HepG2 (cell line): Measurements from ENCODE around the gene ATG16L2. TPM values are rescaled to one million over a fixed set of nuclear protein-coding genes. Genes with fewer than 3 reads are reported as not detected.

Experiments
- BRCA1 ChIP-seq: sonication (generic); formaldehyde crosslinking; IDR thresholded peaks from 2 replicates; pipeline ENCODE4 v1.4.0; 2020; ENCODE audit warnings: missing genetic modification reagents
- CREM ChIP-seq, 2 experiments: sonication (generic) in 1 of 2; formaldehyde crosslinking in 1 of 2; IDR thresholded peaks; 2 replicates each; pipeline versions ENCODE4 v1.4.0 to v1.6.1; 2016 to 2020; ENCODE audit warnings: antibody characterized with exemption in 1 of 2, mild to moderate bottlenecking in 1 of 2, missing genetic modification reagents in 1 of 2
- HNF4G ChIP-seq, 2 experiments: sonication (generic) in 1 of 2; formaldehyde crosslinking in 1 of 2; IDR thresholded peaks; 2 replicates each; pipeline versions ENCODE4 v1.4.0 to v1.6.1; 2011 to 2020; ENCODE audit warnings: borderline replicate concordance in 2 of 2, low read depth in 2 of 2, mild to moderate bottlenecking in 2 of 2, low read length in 1 of 2, missing genetic modification reagents in 1 of 2, moderate library complexity in 1 of 2
- KAT2B ChIP-seq: fragments of 150-350 bp; IDR thresholded peaks from 2 replicates; pipeline ENCODE4 v1.6.1; 2014; ENCODE audit warnings: low read depth, low read length, borderline replicate concordance
- KDM1A ChIP-seq: IDR thresholded peaks from 2 replicates; pipeline ENCODE4 v1.6.1; 2016; ENCODE audit warnings: missing compliant biosample characterization
- LCORL ChIP-seq, 2 experiments: fragments of 450-650 bp in 1 of 2; sonication (generic) in 1 of 2; formaldehyde crosslinking in 1 of 2; IDR thresholded peaks; 2 replicates each; pipeline versions ENCODE4 v1.5.0 to v1.6.1; 2017 to 2020; ENCODE audit warnings: antibody characterized with exemption in 1 of 2, missing genetic modification reagents in 1 of 2
- NCOA5 ChIP-seq: sonication (generic); formaldehyde crosslinking; IDR thresholded peaks from 2 replicates; pipeline ENCODE4 v1.4.0; 2020; ENCODE audit warnings: missing genetic modification reagents
- PITX1 ChIP-seq: sonication (generic); formaldehyde crosslinking; IDR thresholded peaks from 2 replicates; pipeline ENCODE4 v1.5.1; 2020; ENCODE audit warnings: mild to moderate bottlenecking, missing genetic modification reagents
- ZNF281 ChIP-seq: sonication (generic); formaldehyde crosslinking; IDR thresholded peaks from 2 replicates; pipeline ENCODE4 v1.4.0; 2020; ENCODE audit warnings: missing genetic modification reagents, borderline replicate concordance
- ZNF737 ChIP-seq: sonication (generic); formaldehyde crosslinking; IDR thresholded peaks from 2 replicates; pipeline ENCODE4 v1.5.0; 2020; ENCODE audit warnings: missing genetic modification reagents, mild to moderate bottlenecking, borderline replicate concordance
- polyA plus RNA-seq, 8 experiments: library from polyadenylated mRNA; depleted of rRNA in 3 of 8; stranded (reverse) in 7 of 8; unstranded in 1 of 8; fragments of >200 nt; fragmentation: Illumina TruSeq in 4 of 8; extraction: Trizol in 4 of 8; gene quantifications; 2 replicates each; pipeline versions ENCODE4 v1.2.1 to v1.2.3, GENCODE V29; 2011 to 2016; ENCODE audit warnings: low read depth in 4 of 8, missing spikeins in 1 of 8, mixed read lengths in 1 of 8; ENCODE audit not compliant: insufficient read depth in 1 of 8
- total RNA-seq, 5 experiments: library from RNA; depleted of rRNA; stranded (reverse); fragments of >200 nt; fragmentation: Illumina TruSeq; extraction: Trizol; gene quantifications; 2 replicates each; pipeline ENCODE4 v1.2.3, GENCODE V29; 2016; ENCODE audit warnings: low read depth in 1 of 5
- TF ChIP-seq, protein P1 (sequence below): sonication (generic); formaldehyde crosslinking; IDR thresholded peaks from 2 replicates; pipeline ENCODE4 v1.5.1; 2020; ENCODE audit warnings: missing genetic modification reagents, mild to moderate bottlenecking, borderline replicate concordance
- TF ChIP-seq, protein P2 (sequence below): sonication (generic); formaldehyde crosslinking; IDR thresholded peaks from 2 replicates; pipeline ENCODE4 v1.4.0; 2020; ENCODE audit warnings: mild to moderate bottlenecking, missing genetic modification reagents
- TF ChIP-seq, protein P3 (sequence below), 2 experiments: fragments of 450-650 bp in 1 of 2; sonication (generic) in 1 of 2; formaldehyde crosslinking; IDR thresholded peaks; 2 replicates each; pipeline versions ENCODE4 v1.5.0 to v1.8.0; 2020 to 2022; ENCODE audit warnings: mild to moderate bottlenecking in 1 of 2, missing genetic modification reagents in 1 of 2

ATG16L2 gene
- total and polyA plus RNA-seq, 2 of the 13 experiments (the other 11 are each of a cell fraction or from before 2014, with no cell fraction given): 6.2 to 14.8 TPM

DNA sequence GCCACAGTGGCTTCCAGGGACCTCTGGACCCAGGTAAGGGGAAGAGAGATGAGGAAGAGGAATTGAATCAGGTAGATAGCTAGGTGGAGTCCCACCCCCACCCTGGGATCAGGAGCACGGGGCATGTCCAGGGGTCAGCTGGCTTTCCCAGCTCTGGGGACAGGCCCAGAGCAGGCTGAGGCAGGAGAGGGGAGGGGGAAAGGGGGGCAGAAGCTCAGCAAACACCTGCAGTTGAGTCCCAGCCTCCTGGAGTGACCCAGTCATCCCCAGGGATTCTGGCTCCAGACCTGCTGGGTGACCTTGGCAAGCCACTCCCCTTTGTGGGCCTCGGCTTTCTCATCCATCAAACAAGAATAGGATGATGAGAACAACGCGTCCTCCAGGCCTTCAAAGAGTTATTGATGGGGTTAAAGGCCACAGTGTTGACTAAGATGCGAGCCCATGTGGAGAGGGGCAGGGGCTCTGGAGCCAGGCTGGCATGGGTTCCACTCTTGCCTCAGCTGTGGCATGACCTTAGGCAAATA, 36.4 kb upstream of the ATG16L2 start (continued):
- TF ChIP-seq, protein P1, sequence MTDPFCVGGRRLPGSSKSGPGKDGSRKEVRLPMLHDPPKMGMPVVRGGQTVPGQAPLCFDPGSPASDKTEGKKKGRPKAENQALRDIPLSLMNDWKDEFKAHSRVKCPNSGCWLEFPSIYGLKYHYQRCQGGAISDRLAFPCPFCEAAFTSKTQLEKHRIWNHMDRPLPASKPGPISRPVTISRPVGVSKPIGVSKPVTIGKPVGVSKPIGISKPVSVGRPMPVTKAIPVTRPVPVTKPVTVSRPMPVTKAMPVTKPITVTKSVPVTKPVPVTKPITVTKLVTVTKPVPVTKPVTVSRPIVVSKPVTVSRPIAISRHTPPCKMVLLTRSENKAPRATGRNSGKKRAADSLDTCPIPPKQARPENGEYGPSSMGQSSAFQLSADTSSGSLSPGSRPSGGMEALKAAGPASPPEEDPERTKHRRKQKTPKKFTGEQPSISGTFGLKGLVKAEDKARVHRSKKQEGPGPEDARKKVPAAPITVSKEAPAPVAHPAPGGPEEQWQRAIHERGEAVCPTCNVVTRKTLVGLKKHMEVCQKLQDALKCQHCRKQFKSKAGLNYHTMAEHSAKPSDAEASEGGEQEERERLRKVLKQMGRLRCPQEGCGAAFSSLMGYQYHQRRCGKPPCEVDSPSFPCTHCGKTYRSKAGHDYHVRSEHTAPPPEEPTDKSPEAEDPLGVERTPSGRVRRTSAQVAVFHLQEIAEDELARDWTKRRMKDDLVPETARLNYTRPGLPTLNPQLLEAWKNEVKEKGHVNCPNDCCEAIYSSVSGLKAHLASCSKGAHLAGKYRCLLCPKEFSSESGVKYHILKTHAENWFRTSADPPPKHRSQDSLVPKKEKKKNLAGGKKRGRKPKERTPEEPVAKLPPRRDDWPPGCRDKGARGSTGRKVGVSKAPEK (CRISPR knock-in tag): 0 out of 2 replicates have a peak, but pooled peaks have one; percentile 74
- TF ChIP-seq HNF4G (IDR thresholded peaks at IDR 0.05; ENCODE audit: borderline replicate concordance, low read depth, low read length) (peak; percentile 65; the same call in 1 of the 2 replicates), HNF4G (CRISPR knock-in tag; IDR thresholded peaks at IDR 0.05; ENCODE audit: borderline replicate concordance, low read depth) (peak; percentile 72; the same call in 1 of the 2 replicates), KAT2B (0 out of 2 replicates have a peak, but pooled peaks have one; percentile 20), LCORL (IDR thresholded peaks at IDR 0.05) (no peak), LCORL (CRISPR knock-in tag; IDR thresholded peaks at IDR 0.05) (peak; percentile 60; the same call in 1 of the 2 replicates), ZNF281 (CRISPR knock-in tag) (0 out of 2 replicates have a peak, but pooled peaks have one; percentile 7), BRCA1 (CRISPR knock-in tag) (no peak), CREM (IDR thresholded peaks at IDR 0.05) (peak; percentile 58), CREM (CRISPR knock-in tag; IDR thresholded peaks at IDR 0.05) (no peak), NCOA5 (no peak), PITX1 (CRISPR knock-in tag) (peak; percentile 40; the same call in 1 of the 2 replicates), ZNF737 (CRISPR knock-in tag) (no peak), KDM1A (peak; percentile 92)
- TF ChIP-seq, protein P2, sequence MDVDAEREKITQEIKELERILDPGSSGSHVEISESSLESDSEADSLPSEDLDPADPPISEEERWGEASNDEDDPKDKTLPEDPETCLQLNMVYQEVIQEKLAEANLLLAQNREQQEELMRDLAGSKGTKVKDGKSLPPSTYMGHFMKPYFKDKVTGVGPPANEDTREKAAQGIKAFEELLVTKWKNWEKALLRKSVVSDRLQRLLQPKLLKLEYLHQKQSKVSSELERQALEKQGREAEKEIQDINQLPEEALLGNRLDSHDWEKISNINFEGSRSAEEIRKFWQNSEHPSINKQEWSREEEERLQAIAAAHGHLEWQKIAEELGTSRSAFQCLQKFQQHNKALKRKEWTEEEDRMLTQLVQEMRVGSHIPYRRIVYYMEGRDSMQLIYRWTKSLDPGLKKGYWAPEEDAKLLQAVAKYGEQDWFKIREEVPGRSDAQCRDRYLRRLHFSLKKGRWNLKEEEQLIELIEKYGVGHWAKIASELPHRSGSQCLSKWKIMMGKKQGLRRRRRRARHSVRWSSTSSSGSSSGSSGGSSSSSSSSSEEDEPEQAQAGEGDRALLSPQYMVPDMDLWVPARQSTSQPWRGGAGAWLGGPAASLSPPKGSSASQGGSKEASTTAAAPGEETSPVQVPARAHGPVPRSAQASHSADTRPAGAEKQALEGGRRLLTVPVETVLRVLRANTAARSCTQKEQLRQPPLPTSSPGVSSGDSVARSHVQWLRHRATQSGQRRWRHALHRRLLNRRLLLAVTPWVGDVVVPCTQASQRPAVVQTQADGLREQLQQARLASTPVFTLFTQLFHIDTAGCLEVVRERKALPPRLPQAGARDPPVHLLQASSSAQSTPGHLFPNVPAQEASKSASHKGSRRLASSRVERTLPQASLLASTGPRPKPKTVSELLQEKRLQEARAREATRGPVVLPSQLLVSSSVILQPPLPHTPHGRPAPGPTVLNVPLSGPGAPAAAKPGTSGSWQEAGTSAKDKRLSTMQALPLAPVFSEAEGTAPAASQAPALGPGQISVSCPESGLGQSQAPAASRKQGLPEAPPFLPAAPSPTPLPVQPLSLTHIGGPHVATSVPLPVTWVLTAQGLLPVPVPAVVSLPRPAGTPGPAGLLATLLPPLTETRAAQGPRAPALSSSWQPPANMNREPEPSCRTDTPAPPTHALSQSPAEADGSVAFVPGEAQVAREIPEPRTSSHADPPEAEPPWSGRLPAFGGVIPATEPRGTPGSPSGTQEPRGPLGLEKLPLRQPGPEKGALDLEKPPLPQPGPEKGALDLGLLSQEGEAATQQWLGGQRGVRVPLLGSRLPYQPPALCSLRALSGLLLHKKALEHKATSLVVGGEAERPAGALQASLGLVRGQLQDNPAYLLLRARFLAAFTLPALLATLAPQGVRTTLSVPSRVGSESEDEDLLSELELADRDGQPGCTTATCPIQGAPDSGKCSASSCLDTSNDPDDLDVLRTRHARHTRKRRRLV: no peak
- TF ChIP-seq, protein P3, sequence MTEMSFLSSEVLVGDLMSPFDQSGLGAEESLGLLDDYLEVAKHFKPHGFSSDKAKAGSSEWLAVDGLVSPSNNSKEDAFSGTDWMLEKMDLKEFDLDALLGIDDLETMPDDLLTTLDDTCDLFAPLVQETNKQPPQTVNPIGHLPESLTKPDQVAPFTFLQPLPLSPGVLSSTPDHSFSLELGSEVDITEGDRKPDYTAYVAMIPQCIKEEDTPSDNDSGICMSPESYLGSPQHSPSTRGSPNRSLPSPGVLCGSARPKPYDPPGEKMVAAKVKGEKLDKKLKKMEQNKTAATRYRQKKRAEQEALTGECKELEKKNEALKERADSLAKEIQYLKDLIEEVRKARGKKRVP (CRISPR knock-in tag; IDR thresholded peaks at IDR 0.05): peak in 1 of 2 experiments; percentile 61; a peak in 1 of 4 replicates
